Neural cell (in vitro differentiated cells): ENCODE measurements around the gene GAL. TPM values are rescaled to one million over a fixed set of nuclear protein-coding genes. Genes with fewer than 3 reads are reported as not detected.

ENCODE experiments used
- H2AFZ ChIP-seq: fragments of 200-600, 300-800 bp; sonication (generic), shearing (Covaris generic); 2 replicates; pipeline ENCODE4 v1.6.0; 2014; ENCODE audit warnings: low read depth, mild to moderate bottlenecking, antibody characterized with exemption, low read length, moderate library complexity
- H3F3A ChIP-seq: fragments of 200-600 bp; shearing (Covaris generic); 2 replicates; pipeline ENCODE4 v1.6.1; 2016; ENCODE audit warnings: mild to moderate bottlenecking, moderate library complexity, mixed read lengths, antibody characterized with exemption, low read length; ENCODE audit not compliant: insufficient read depth, poor library complexity, severe bottlenecking
- H3K27ac ChIP-seq: fragments of 200-600, 300-800 bp; sonication (generic), shearing (Covaris generic); 2 replicates; pipeline ENCODE4 v1.5.1; 2014; ENCODE audit warnings: mild to moderate bottlenecking, low read length, moderate library complexity
- H3K27me3 ChIP-seq: fragments of 300-800, 200-600 bp; sonication (generic), shearing (Covaris generic); 2 replicates; pipeline ENCODE4 v1.6.0; 2014; ENCODE audit warnings: mild to moderate bottlenecking, low read depth, low read length, moderate library complexity; ENCODE audit not compliant: insufficient read depth
- H3K36me3 ChIP-seq: fragments of 300-800, 200-600 bp; sonication (generic), shearing (Covaris generic); 2 replicates; pipeline ENCODE4 v1.5.1; 2014; ENCODE audit warnings: mild to moderate bottlenecking, antibody characterized with exemption, low read length, moderate library complexity; ENCODE audit not compliant: insufficient read depth
- H3K4me2 ChIP-seq: fragments of 300-800, 200-600 bp; sonication (generic), shearing (Covaris generic); 2 replicates; pipeline ENCODE4 v1.6.0; 2014; ENCODE audit warnings: mild to moderate bottlenecking, low read length
- H3K4me3 ChIP-seq: fragments of 300-800, 200-600 bp; sonication (generic), shearing (Covaris generic); 2 replicates; pipeline ENCODE4 v1.5.1; 2014; ENCODE audit warnings: mild to moderate bottlenecking, low read length, moderate library complexity
- H3K79me2 ChIP-seq: fragments of 200-600 bp; shearing (Covaris generic); replicated peaks from 2 replicates; pipeline ENCODE4 v1.6.0; 2014; ENCODE audit warnings: mild to moderate bottlenecking, low read length, moderate library complexity; ENCODE audit not compliant: insufficient read depth
- H3K9ac ChIP-seq: fragments of 300-800, 200-600 bp; sonication (generic), shearing (Covaris generic); 2 replicates; pipeline ENCODE4 v1.6.1; 2016; ENCODE audit warnings: mild to moderate bottlenecking, low read length, mixed read lengths
- H3K9me2 ChIP-seq: fragments of 200-600 bp; shearing (Covaris generic); 2 replicates; pipeline ENCODE4 v1.6.1; 2016; ENCODE audit warnings: mild to moderate bottlenecking, low read length, mixed read lengths; ENCODE audit not compliant: insufficient read depth
- H3K9me3 ChIP-seq: fragments of 200-600, 300-800 bp; sonication (generic), shearing (Covaris generic); 2 replicates; pipeline ENCODE4 v1.6.1; 2016; ENCODE audit warnings: mild to moderate bottlenecking, mixed run types, low read length, moderate library complexity, mixed read lengths
- H4K20me1 ChIP-seq: fragments of 200-600 bp; shearing (Covaris generic); 2 replicates; pipeline ENCODE4 v1.6.1; 2016; ENCODE audit warnings: mild to moderate bottlenecking, mixed run types; ENCODE audit not compliant: insufficient read depth
- EP300 ChIP-seq: fragments of 450-650 bp; conservative IDR thresholded peaks from 2 replicates; pipeline ENCODE4 v1.6.1; 2014; ENCODE audit warnings: antibody characterized with exemption, mild to moderate bottlenecking, moderate library complexity; ENCODE audit not compliant: poor library complexity, severe bottlenecking
- EZH2 ChIP-seq: fragments of 200-600, 300-800 bp; shearing (Covaris generic), sonication (generic); IDR thresholded peaks from 2 replicates; pipeline ENCODE4 v1.6.1; 2014; ENCODE audit warnings: antibody characterized with exemption, low read length, borderline replicate concordance, mild to moderate bottlenecking; ENCODE audit not compliant: insufficient read depth, poor library complexity, severe bottlenecking
- MXI1 ChIP-seq: fragments of 450-650 bp; conservative IDR thresholded peaks from 2 replicates; pipeline ENCODE4 v1.6.1; 2014; ENCODE audit warnings: antibody characterized with exemption, mild to moderate bottlenecking; ENCODE audit not compliant: poor library complexity, severe bottlenecking
- POLR2AphosphoS5 ChIP-seq: IDR thresholded peaks from 2 replicates; pipeline ENCODE4 v1.6.1; 2012
- RAD21 ChIP-seq: fragments of 450-650 bp; conservative IDR thresholded peaks from 2 replicates; pipeline ENCODE4 v1.6.1; 2014; ENCODE audit warnings: antibody characterized with exemption, mild to moderate bottlenecking, moderate library complexity
- SMC3 ChIP-seq: fragments of 450-650 bp; conservative IDR thresholded peaks from 2 replicates; pipeline ENCODE4 v1.6.1; 2014; ENCODE audit warnings: antibody characterized with exemption, mild to moderate bottlenecking, moderate library complexity; ENCODE audit not compliant: poor library complexity
- TAF1 ChIP-seq: IDR thresholded peaks from 2 replicates; pipeline ENCODE4 v1.6.1; 2012; ENCODE audit warnings: low read depth
- polyA plus RNA-seq: library from polyadenylated mRNA; depleted of rRNA; stranded (reverse); fragments of >200 nt; gene quantifications from 2 replicates; pipeline ENCODE4 v1.2.3, GENCODE V29; 2014
- TF ChIP-seq, protein P1 (sequence below): fragments of 450-650 bp; IDR thresholded peaks from 2 replicates; pipeline ENCODE4 v1.5.1; 2014; ENCODE audit warnings: antibody characterized with exemption, mild to moderate bottlenecking, moderate library complexity; ENCODE audit not compliant: poor library complexity, severe bottlenecking
- TF ChIP-seq, protein P2 (sequence below): IDR thresholded peaks from 2 replicates; pipeline ENCODE4 v1.6.1; 2012; ENCODE audit warnings: borderline replicate concordance

The GAL gene
- polyA plus RNA-seq, 1 donor from 2014 or later, result 2.1 TPM

DNA sequence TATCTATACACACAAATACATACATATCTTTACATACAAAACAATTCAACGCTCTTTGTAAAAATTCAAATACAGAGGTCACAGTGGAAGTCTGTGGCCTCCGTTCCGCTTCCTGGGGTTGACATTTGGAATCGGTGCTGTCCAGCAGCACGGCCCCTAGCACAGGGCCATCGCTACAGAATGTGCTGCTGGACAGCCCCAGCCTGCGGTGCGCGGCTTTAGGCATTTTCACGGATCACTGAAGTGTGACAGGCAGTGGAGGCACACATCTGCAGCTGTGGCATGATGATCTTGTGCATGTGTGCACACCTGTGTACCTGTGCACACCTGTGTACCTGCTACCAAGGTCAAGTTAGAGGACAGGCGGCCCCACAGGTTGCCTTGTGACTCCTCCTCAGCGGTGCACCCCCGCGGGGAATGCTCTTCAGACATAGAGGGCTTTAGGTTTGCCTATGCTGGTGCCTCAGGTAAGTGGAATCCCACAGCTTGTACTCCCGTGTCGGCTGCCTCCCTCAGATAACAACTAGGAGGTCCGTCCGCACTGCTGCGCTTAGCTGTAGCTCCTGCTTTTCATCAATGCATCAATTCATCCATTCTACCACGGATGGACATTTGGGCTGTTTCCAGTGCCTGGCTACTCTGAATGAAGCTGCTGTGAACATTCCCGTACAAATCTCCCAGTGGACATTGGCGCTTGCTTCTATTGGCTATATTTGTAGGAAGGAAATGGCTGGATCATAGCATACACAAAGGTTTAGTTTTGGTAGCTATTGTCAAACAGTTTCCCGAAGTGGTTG lies 29.9 kb downstream of the GAL start:
- Histone ChIP-seq H4K20me1 (no peaks in the 10 kb centered on the region), H2AFZ (no peak overlapping the region)

DNA sequence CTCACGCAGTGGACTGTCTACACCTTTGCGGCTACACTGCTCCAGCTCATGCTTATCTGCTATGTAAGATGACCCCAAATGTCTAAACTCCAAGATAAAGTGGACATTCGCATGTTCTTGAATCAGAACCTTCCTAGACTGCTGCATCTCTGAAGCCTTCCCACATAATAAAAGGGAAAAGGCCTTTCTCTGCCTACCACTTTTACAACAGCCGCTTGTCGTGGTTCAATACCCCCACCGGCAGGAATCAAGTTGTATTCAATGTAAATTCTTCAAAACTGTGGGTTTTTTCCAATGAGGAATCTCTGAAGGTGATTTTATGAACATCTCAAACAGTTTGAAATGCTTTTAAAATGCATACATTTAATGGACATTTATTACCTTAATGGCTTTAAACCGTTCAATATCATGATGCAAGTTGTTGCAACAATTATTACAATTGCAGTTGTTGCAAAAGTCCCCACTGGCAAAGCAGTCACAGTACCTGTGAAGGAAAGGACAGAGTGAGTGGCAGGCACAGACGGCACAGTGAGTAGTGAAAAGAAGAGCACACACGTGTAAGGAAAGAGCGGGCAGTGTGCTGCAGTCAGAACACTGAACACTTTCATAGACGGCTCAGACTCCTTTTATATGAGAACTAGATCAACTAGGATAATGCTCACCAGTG lies 31.2 kb downstream of the GAL start:
- Histone ChIP-seq H3F3A (no peaks in the 10 kb centered on the region), H4K20me1 (no peaks in the 10 kb centered on the region), H2AFZ (no peak overlapping the region), H3K4me2 (no peak overlapping the region), H3K9me2 (no peaks in the 10 kb centered on the region), H3K79me2 (no peaks in the 10 kb centered on the region), H3K9me3 (peaks cover 11% of the 10 kb centered on the region), H3K4me3 (no peak overlapping the region), H3K9ac (no peak overlapping the region), H3K27me3 (no peaks in the 10 kb centered on the region), H3K36me3 (no peaks in the 10 kb centered on the region), H3K27ac (no peak overlapping the region)
- no peak for TF ChIP-seq RAD21
- TF ChIP-seq, protein P1, sequence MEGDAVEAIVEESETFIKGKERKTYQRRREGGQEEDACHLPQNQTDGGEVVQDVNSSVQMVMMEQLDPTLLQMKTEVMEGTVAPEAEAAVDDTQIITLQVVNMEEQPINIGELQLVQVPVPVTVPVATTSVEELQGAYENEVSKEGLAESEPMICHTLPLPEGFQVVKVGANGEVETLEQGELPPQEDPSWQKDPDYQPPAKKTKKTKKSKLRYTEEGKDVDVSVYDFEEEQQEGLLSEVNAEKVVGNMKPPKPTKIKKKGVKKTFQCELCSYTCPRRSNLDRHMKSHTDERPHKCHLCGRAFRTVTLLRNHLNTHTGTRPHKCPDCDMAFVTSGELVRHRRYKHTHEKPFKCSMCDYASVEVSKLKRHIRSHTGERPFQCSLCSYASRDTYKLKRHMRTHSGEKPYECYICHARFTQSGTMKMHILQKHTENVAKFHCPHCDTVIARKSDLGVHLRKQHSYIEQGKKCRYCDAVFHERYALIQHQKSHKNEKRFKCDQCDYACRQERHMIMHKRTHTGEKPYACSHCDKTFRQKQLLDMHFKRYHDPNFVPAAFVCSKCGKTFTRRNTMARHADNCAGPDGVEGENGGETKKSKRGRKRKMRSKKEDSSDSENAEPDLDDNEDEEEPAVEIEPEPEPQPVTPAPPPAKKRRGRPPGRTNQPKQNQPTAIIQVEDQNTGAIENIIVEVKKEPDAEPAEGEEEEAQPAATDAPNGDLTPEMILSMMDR, result no peak
- no peak for TF ChIP-seq SMC3
- TF ChIP-seq, protein P2, sequence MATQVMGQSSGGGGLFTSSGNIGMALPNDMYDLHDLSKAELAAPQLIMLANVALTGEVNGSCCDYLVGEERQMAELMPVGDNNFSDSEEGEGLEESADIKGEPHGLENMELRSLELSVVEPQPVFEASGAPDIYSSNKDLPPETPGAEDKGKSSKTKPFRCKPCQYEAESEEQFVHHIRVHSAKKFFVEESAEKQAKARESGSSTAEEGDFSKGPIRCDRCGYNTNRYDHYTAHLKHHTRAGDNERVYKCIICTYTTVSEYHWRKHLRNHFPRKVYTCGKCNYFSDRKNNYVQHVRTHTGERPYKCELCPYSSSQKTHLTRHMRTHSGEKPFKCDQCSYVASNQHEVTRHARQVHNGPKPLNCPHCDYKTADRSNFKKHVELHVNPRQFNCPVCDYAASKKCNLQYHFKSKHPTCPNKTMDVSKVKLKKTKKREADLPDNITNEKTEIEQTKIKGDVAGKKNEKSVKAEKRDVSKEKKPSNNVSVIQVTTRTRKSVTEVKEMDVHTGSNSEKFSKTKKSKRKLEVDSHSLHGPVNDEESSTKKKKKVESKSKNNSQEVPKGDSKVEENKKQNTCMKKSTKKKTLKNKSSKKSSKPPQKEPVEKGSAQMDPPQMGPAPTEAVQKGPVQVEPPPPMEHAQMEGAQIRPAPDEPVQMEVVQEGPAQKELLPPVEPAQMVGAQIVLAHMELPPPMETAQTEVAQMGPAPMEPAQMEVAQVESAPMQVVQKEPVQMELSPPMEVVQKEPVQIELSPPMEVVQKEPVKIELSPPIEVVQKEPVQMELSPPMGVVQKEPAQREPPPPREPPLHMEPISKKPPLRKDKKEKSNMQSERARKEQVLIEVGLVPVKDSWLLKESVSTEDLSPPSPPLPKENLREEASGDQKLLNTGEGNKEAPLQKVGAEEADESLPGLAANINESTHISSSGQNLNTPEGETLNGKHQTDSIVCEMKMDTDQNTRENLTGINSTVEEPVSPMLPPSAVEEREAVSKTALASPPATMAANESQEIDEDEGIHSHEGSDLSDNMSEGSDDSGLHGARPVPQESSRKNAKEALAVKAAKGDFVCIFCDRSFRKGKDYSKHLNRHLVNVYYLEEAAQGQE, result no peak
- no peak for TF ChIP-seq MXI1
- no peak for TF ChIP-seq TAF1
- TF ChIP-seq EZH2, result no peak

More for the DNA sequence above, 29.9 kb downstream of the GAL start:
- Histone ChIP-seq H3K27me3 (no peaks in the 10 kb centered on the region), H3K27ac (no peak overlapping the region), H3K79me2 (no peaks in the 10 kb centered on the region), H3K9me3 (no peaks in the 10 kb centered on the region), H3K36me3 (no peaks in the 10 kb centered on the region), H3K4me3 (no peak overlapping the region), H3K9ac (no peak overlapping the region), H3F3A (no peaks in the 10 kb centered on the region), H3K4me2 (no peak overlapping the region), H3K9me2 (no peaks in the 10 kb centered on the region)
- TF ChIP-seq TAF1, result no peak
- TF ChIP-seq RAD21, result no peak
- no peak for TF ChIP-seq EZH2
- no peak for TF ChIP-seq POLR2AphosphoS5
- no peak for TF ChIP-seq EP300
- no peak for TF ChIP-seq MXI1
- TF ChIP-seq, protein P2, result no peak
- TF ChIP-seq, protein P1, result no peak
- no peak for TF ChIP-seq SMC3
